NB4 (cell line): ENCODE results near the gene AFMID.

Source experiments
- POLR2A ChIP-seq: IDR thresholded peaks from 2 replicates; pipeline ENCODE4 v1.6.1; 2011; ENCODE audit warnings: mild to moderate bottlenecking; ENCODE audit not compliant: insufficient read length; ENCODE audit errors: extremely low read depth
- TF ChIP-seq, protein P1 (sequence below): IDR thresholded peaks from one replicate; pipeline ENCODE4 v1.5.1; 2012; ENCODE audit warnings: low read depth, low read length
- TF ChIP-seq, protein P2 (sequence below): IDR thresholded peaks from 2 replicates; pipeline ENCODE4 v1.6.1; 2011; ENCODE audit warnings: low read depth, low read length

DNA sequence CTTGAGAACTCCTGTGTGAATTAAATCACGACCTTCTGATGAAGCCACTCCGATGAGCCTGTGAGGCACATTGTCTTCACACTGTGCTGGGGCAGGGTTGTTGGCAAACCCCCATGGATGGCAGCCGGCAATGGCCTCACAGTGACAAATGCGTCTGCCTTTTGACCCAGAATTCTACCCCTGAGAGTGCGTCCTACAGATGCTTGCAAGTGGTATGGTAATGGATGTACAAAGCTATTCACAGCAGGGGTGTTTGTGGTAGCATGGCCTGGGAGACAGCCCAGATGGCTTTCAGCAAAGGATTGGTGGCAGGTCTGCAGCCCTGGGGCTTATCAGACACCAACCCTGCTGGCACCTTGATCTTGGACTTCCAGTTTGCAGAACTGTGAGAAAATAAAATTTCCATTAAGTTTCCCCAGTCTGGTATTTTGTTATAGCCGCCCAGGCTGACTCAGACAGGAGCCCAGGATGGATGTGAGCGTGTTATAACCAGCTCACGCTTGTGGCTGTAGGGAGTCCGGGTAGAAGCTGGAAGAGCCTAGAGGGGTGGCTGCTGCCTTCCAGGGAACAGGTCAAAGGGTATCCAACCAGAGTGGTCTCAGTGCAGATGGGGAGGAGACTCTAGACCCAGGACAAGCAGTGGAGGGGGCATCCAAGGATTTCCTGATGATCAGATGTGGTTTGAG, 10.1 kb downstream of the AFMID start:
- TF ChIP-seq, protein P1, sequence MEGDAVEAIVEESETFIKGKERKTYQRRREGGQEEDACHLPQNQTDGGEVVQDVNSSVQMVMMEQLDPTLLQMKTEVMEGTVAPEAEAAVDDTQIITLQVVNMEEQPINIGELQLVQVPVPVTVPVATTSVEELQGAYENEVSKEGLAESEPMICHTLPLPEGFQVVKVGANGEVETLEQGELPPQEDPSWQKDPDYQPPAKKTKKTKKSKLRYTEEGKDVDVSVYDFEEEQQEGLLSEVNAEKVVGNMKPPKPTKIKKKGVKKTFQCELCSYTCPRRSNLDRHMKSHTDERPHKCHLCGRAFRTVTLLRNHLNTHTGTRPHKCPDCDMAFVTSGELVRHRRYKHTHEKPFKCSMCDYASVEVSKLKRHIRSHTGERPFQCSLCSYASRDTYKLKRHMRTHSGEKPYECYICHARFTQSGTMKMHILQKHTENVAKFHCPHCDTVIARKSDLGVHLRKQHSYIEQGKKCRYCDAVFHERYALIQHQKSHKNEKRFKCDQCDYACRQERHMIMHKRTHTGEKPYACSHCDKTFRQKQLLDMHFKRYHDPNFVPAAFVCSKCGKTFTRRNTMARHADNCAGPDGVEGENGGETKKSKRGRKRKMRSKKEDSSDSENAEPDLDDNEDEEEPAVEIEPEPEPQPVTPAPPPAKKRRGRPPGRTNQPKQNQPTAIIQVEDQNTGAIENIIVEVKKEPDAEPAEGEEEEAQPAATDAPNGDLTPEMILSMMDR, result no peak
- TF ChIP-seq, protein P2, sequence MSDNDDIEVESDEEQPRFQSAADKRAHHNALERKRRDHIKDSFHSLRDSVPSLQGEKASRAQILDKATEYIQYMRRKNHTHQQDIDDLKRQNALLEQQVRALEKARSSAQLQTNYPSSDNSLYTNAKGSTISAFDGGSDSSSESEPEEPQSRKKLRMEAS, result no peak
- no peak for TF ChIP-seq POLR2A
